K562 (cell line): Measurements from ENCODE around the gene STX1A. TPM values are rescaled to one million over a fixed set of nuclear protein-coding genes. Genes with fewer than 3 reads are reported as not detected.
A peak's percentile ranks its signal among the peaks of the same experiment; 100 is the strongest.

Experiments used
- ATAC-seq: fragments of 200-7000 bp; cut with Tn5 transposase; 3 replicates; pipeline ENCODE4 v1.9.1; 2020; ENCODE audit warnings: moderate library complexity
- Bru-seq: library from RNA; stranded (reverse); fragments of 400-500 nt; gene quantifications from one replicate; lab custom pipeline; 2021; lab: Mats Ljungman, UMichigan
- BruChase-seq, 2 experiments: library from RNA; stranded (reverse); fragments of 400-500 nt; gene quantifications; one replicate each; lab custom pipeline; 2021; lab: Mats Ljungman, UMichigan
- BruUV-seq: library from RNA; stranded (reverse); fragments of 400-500 nt; replicated peaks from 2 replicates; lab custom pipeline; 2021; lab: Mats Ljungman, UMichigan
- CTCF ChIA-PET: fragments of 300-600 bp; formaldehyde crosslinking; extraction: SDS; loops from one replicate; lab custom pipeline; 2021; ENCODE audit warnings: low intra/inter-chr PET ratio; lab: Yijun Ruan, JAX
- POLR2A ChIA-PET: fragments of 300-600, 350-650 bp; sonication (Branson Sonifier 250); formaldehyde crosslinking; extraction: SDS; loops from one replicate; lab custom pipeline; 2021; ENCODE audit warnings: antibody characterized with exemption, inconsistent platforms; lab: Yijun Ruan, JAX
- DNase-seq, 4 experiments: peaks; one replicate each; pipeline versions ENCODE4 v3.0.0 to v3.0.0-alpha.2; 2011 to 2018; ENCODE audit warnings: low spot score in 3 of 4, mixed read lengths in 3 of 4; ENCODE audit errors: extremely low read depth in 1 of 4
- FAIRE-seq: peaks from 2 replicates; lab custom pipeline; 2011; peaks lifted over from hg19 to GRCh38; lab: Jason Lieb, UNC
- H2AFZ ChIP-seq: 2 replicates; pipeline ENCODE4 v1.6.0; 2011; ENCODE audit warnings: low read depth, low read length, control low read depth, inconsistent platforms
- H3K27ac ChIP-seq: fragments of 200-600 bp; 3 replicates; pipeline ENCODE4 v1.8.0; 2011; ENCODE audit warnings: low read depth, mild to moderate bottlenecking, control low read depth, inconsistent platforms, low read length, moderate library complexity, mixed read lengths; ENCODE audit errors: extremely low read depth
- H3K27me3 ChIP-seq, 2 experiments: fragments of 300-600 bp in 1 of 2; 2 replicates in 1 of 2; 3 replicates in 1 of 2; pipeline versions ENCODE4 v1.6.0 to v1.8.0; 2011; ENCODE audit warnings: inconsistent platforms in 2 of 2, low read length in 2 of 2, mild to moderate bottlenecking in 1 of 2, mixed read lengths in 1 of 2, moderate library complexity in 1 of 2; ENCODE audit not compliant: control insufficient read depth in 2 of 2, insufficient read depth in 2 of 2
- H3K36me3 ChIP-seq: fragments of 300-600 bp; 3 replicates; pipeline ENCODE4 v1.8.0; 2011; ENCODE audit warnings: mild to moderate bottlenecking, low read length, inconsistent platforms; ENCODE audit not compliant: control insufficient read depth, insufficient read depth
- H3K4me1 ChIP-seq, 2 experiments: fragments of 200-600 bp in 1 of 2; replicated peaks in 1 of 2; 2 replicates in 1 of 2; 3 replicates in 1 of 2; pipeline versions ENCODE4 v1.5.1 to v1.8.0; 2011; ENCODE audit warnings: inconsistent platforms in 2 of 2, low read length in 2 of 2, mild to moderate bottlenecking in 1 of 2, mixed read lengths in 1 of 2, moderate library complexity in 1 of 2; ENCODE audit not compliant: control insufficient read depth in 2 of 2, insufficient read depth in 2 of 2
- H3K4me2 ChIP-seq: 2 replicates; pipeline ENCODE4 v1.6.1; 2011; ENCODE audit warnings: low read length, control low read depth, inconsistent platforms, mixed read lengths; ENCODE audit not compliant: insufficient read depth
- H3K4me3 ChIP-seq: fragments of 200-600 bp; sonication (generic), shearing (Covaris generic); 2 replicates; pipeline ENCODE4 v1.5.1; 2016; ENCODE audit warnings: control low read depth, inconsistent platforms
- H3K79me2 ChIP-seq: fragments of 200-600 bp; 3 replicates; pipeline ENCODE4 v1.8.0; 2011; ENCODE audit warnings: low read length, inconsistent platforms; ENCODE audit not compliant: control insufficient read depth, insufficient read depth
- H3K9ac ChIP-seq, 2 experiments: 2 replicates each; pipeline versions ENCODE4 v1.6.0 to v1.6.1; 2011; ENCODE audit warnings: low read depth in 2 of 2, low read length in 2 of 2, control low read depth in 1 of 2, inconsistent platforms in 1 of 2, mild to moderate bottlenecking in 1 of 2, mixed read lengths in 1 of 2; ENCODE audit not compliant: insufficient read depth in 1 of 2
- H3K9me1 ChIP-seq: one replicate; pipeline ENCODE4 v1.6.0; 2011; ENCODE audit warnings: inconsistent platforms, mild to moderate bottlenecking, low read length, moderate library complexity; ENCODE audit not compliant: control insufficient read depth, insufficient read depth
- H3K9me3 ChIP-seq: replicated peaks from 2 replicates; pipeline ENCODE4 v1.5.1; 2011; ENCODE audit warnings: low read depth, low read length, inconsistent platforms; ENCODE audit not compliant: control insufficient read depth, insufficient read depth
- H4K20me1 ChIP-seq: replicated peaks from 2 replicates; pipeline ENCODE4 v1.6.1; 2011; ENCODE audit warnings: low read length, inconsistent platforms, mixed read lengths; ENCODE audit not compliant: control insufficient read depth, insufficient read depth
- CTCFL ChIP-seq: IDR thresholded peaks from 2 replicates; pipeline ENCODE4 v1.6.1; 2011; ENCODE audit warnings: borderline replicate concordance, low read depth, mild to moderate bottlenecking, moderate library complexity, low read length; ENCODE audit not compliant: insufficient read depth, poor library complexity, severe bottlenecking
- E4F1 ChIP-seq: fragments of 250-450 bp; sonication (Bioruptor Pico); IDR thresholded peaks from 2 replicates; pipeline ENCODE4 v1.5.0; 2021; ENCODE audit warnings: mild to moderate bottlenecking, borderline replicate concordance
- MAFG ChIP-seq: fragments of 450-650 bp; conservative IDR thresholded peaks from 2 replicates; pipeline ENCODE4 v1.6.1; 2016; ENCODE audit warnings: missing genetic modification characterization, missing compliant biosample characterization
- MXD1 ChIP-seq: fragments of 250-450 bp; sonication (Bioruptor Pico); IDR thresholded peaks from 2 replicates; pipeline ENCODE4 v1.8.0; 2021; ENCODE audit warnings: borderline replicate concordance, mild to moderate bottlenecking, moderate library complexity; ENCODE audit not compliant: poor library complexity, severe bottlenecking
- PHF20 ChIP-seq: fragments of 450-650 bp; IDR thresholded peaks from 2 replicates; pipeline ENCODE4 v1.6.1; 2018; ENCODE audit not compliant: partially characterized antibody
- RBM14 ChIP-seq: fragments of 200-400 bp; formaldehyde crosslinking; IDR thresholded peaks from 2 replicates; pipeline ENCODE4 v1.6.1; 2018; ENCODE audit warnings: low read depth, mild to moderate bottlenecking, low read length, moderate library complexity, borderline replicate concordance; ENCODE audit not compliant: insufficient read depth
- ZNF551 ChIP-seq: fragments of 250-450 bp; sonication (Bioruptor Pico); IDR thresholded peaks from 2 replicates; pipeline ENCODE4 v1.5.0; 2021; ENCODE audit warnings: mild to moderate bottlenecking, moderate library complexity
- ZNF717 ChIP-seq: fragments of 250-450 bp; sonication (Bioruptor Pico); IDR thresholded peaks from 2 replicates; pipeline ENCODE4 v1.5.0; 2021
- WGBS: fragments of 100-300 bp; shearing (Covaris generic); methylation state at CpG from one replicate; pipeline ENCODE4 v1.1.6; 2016; ENCODE audit warnings: low coverage, mixed read lengths; ENCODE audit not compliant: insufficient coverage; ENCODE audit errors: missing lambda C conversion rate; 5-methylcytosine and 5-hydroxymethylcytosine counted together
- in situ Hi-C: fragments of 300-500 bp; cut with MboI; formaldehyde crosslinking; loops from 4 replicates; pipeline ENCODE4 v1.15.0; 2018; ENCODE audit warnings: inconsistent platforms, mixed read lengths
- intact Hi-C: fragments of 100-400 bp; cut with micrococcal nuclease; formaldehyde crosslinking; loops from 2 replicates; pipeline ENCODE4 v1.14.2; 2022
- long read RNA-seq, 3 experiments: library from polyadenylated mRNA in 2 of 3; library from RNA in 1 of 3; unstranded in 2 of 3; stranded (forward) in 1 of 3; transcript quantifications; one replicate each; pipeline ENCODE4 v2.0.0, GENCODE V29; 2019 to 2022
- polyA minus RNA-seq, 3 experiments: library from RNA; depleted of rRNA, polyadenylated mRNA; stranded (reverse); fragments of >200 nt; gene quantifications; 2 replicates each; pipeline ENCODE4 v1.2.3, GENCODE V29; 2011
- polyA plus RNA-seq, 8 experiments: library from polyadenylated mRNA; depleted of rRNA in 4 of 8; stranded (reverse) in 5 of 8; unstranded in 3 of 8; fragments of >200 nt; fragmentation: Nextera tagmentation in 2 of 8; fragmentation: Illumina TruSeq in 1 of 8; extraction: Ambion mirVana in 2 of 8; extraction: Trizol in 1 of 8; gene quantifications; 2 replicates each; pipeline versions ENCODE4 v1.2.1 to v1.2.3, GENCODE V29; 2011 to 2014; ENCODE audit warnings: inconsistent platforms in 1 of 8, missing spikeins in 1 of 8
- total RNA-seq, 7 experiments: library from RNA; depleted of rRNA in 6 of 7; stranded (reverse); fragments of >200 nt in 6 of 7; fragmentation: Illumina TruSeq in 2 of 7; extraction: Trizol in 2 of 7; gene quantifications; 2 replicates each; pipeline versions ENCODE4 v1.2.1 to v1.2.3, GENCODE V29; 2011 to 2021; ENCODE audit warnings: low replicate concordance in 1 of 7

The STX1A gene
- 30.3 and 77.9 TPM in 2 replicates for total RNA-seq (2011; cell fraction: chromatin; rRNA removed; ENCODE audit: low replicate concordance)
- 38.9 and 39.9 TPM in 2 replicates for total RNA-seq (2011; cell fraction: nucleolus; rRNA removed)
- 23.4 and 25.5 TPM in 2 replicates for total RNA-seq (2011; cell fraction: nucleoplasm; rRNA removed)
- total RNA-seq (2014; rRNA removed), result 9.1 and 9.9 TPM in 2 replicates
- total RNA-seq (2014; rRNA removed; fragmentation: Illumina TruSeq; extraction: Trizol), result 2.3 and 3.9 TPM in 2 replicates
- 6.3 and 9.6 TPM in 2 replicates for total RNA-seq (2015; rRNA removed; fragmentation: Illumina TruSeq; extraction: Trizol)
- 8.0 and 8.9 TPM in 2 replicates for total RNA-seq (2021)
- polyA plus RNA-seq (2011; rRNA removed), result 6.7 and 7.5 TPM in 2 replicates
- polyA plus RNA-seq (2011; cell fraction: cytosol; rRNA removed), result 5.7 and 9.2 TPM in 2 replicates
- 47.5 and 68.0 TPM in 2 replicates for polyA plus RNA-seq (2011; cell fraction: nucleus; rRNA removed)
- polyA plus RNA-seq (2012), result 7.2 and 8.0 TPM in 2 replicates
- 6.1 and 9.9 TPM in 2 replicates for polyA plus RNA-seq (2014; fragmentation: Illumina TruSeq; extraction: Trizol)
- under 1 TPM; 0.04 to 0.15 TPM for polyA plus RNA-seq (2014; fragmentation: Nextera tagmentation; extraction: Ambion mirVana)
- polyA plus RNA-seq (2014; rRNA removed), result 11.7 and 15.1 TPM in 2 replicates
- 14.4 and 26.2 TPM in 2 replicates for polyA minus RNA-seq (2011; rRNA and poly(A)+ RNA removed)
- polyA minus RNA-seq (2011; cell fraction: cytosol; rRNA and poly(A)+ RNA removed), result 6.7 and 8.3 TPM in 2 replicates
- polyA minus RNA-seq (2011; cell fraction: nucleus; rRNA and poly(A)+ RNA removed), result 9.0 and 13.7 TPM in 2 replicates
- percentile 58 among the genes with signal in this experiment for Bru-seq, nascent RNA
- percentile 52 among the genes with signal in this experiment for BruChase-seq, experiment 1, labeled RNA remaining after a 2-hour chase
- BruChase-seq, experiment 2, labeled RNA remaining after a 6-hour chase, result percentile 60 among the genes with signal in this experiment
- long read RNA-seq, experiment 1, partial matches to known transcripts, result 1 of 8 reads
- long read RNA-seq, experiment 1, other reads (novel, unspliced or antisense), result 6 of 8 reads
- long read RNA-seq, experiment 2, partial matches to known transcripts, result 3 of 6 reads
- long read RNA-seq, experiment 2, other reads (novel, unspliced or antisense), result 3 of 6 reads
- long read RNA-seq, experiment 3, partial matches to known transcripts, result 0 of 2 reads
- long read RNA-seq, experiment 3, other reads (novel, unspliced or antisense), result 2 of 2 reads

- in situ Hi-C loops, result no loop called here
- peaks cover 29% of the 10 kb centered on the region for H4K20me1 ChIP-seq
- H3K27ac ChIP-seq, result 0 out of 3 replicates have a peak within 1 kb of the TSS, but pooled peaks have one; percentile 25
- no peaks in the 10 kb centered on the region for H3K9me3 ChIP-seq
- 4% methylated on average over 51 of the region's 96 CpGs for WGBS
- FAIRE-seq (no peak), DNase-seq (peak; percentile 86 to 99 (median 98)), ATAC-seq (peak; percentile 86)
- CTCF ChIA-PET, result interaction anchor here (0.6 kb wide), 1 partner anchor 57 kb away, joined by 8 read pairs; no protein-coding TSS in a partner anchor
- peak within 1 kb of the TSS; percentile 72 for H3K4me2 ChIP-seq
- peak within 1 kb of the TSS; percentile 75 for H3K4me3 ChIP-seq
- peaks cover 10% of the 10 kb centered on the region; the same call in 2 of the 3 replicates for H3K79me2 ChIP-seq
- intact Hi-C loops, result loop anchor here (5.0 kb wide), 1 partner anchor 37 kb away; the partner anchor contains the start of genes BUD23 and DNAJC30
- H3K9ac ChIP-seq, result peak within 1 kb of the TSS; percentile 56 to 94; a peak in 3 of 4 replicates
- TSS peak; percentile 69 for BruUV-seq
- no peaks in the 10 kb centered on the region for H3K27me3 ChIP-seq
- H2AFZ ChIP-seq, result peak within 1 kb of the TSS; percentile 93
- H3K36me3 ChIP-seq, result no peaks in the 10 kb centered on the region
- peaks cover 6% of the 10 kb centered on the region for H3K9me1 ChIP-seq
- H3K4me1 ChIP-seq, result peaks cover 20 to 50% of the 10 kb centered on the region in 2 experiments
- POLR2A ChIA-PET, result interaction anchor here (0.6 to 1.9 kb wide), 5 partner anchors 15 to 1351 kb away, joined by 3 to 6 read pairs (median 4); no protein-coding TSS in a partner anchor
- peak; percentile 16 for TF ChIP-seq PHF20
- no peak for TF ChIP-seq ZNF551 (CRISPR knock-in tag)
- no peak for TF ChIP-seq RBM14
- peak; percentile 43 for TF ChIP-seq CTCFL
- TF ChIP-seq MXD1 (CRISPR knock-in tag), result peak; percentile 42
- peak; percentile 64; the same call in 1 of the 2 replicates for TF ChIP-seq E4F1 (CRISPR knock-in tag)
- no peak for TF ChIP-seq MAFG (tag)
- no peak for TF ChIP-seq ZNF717
These were observed at the start of gene STX1A for GRCh38 chr7:73718905-73719805. TSS of gene STX1A (minus strand) at chr7:73719669. CDS start at chr7:73719631, 38 bp downstream.
